Smooth muscle cell (in vitro differentiated cells): ENCODE results near the gene MARK1. TPM values are rescaled to one million over a fixed set of nuclear protein-coding genes. Genes with fewer than 3 reads are reported as not detected.

Experiments
- DNase-seq: peaks from one replicate; lab custom pipeline; 2025; ENCODE audit not compliant: unreplicated experiment; lab: John Stamatoyannopoulos, UW
- H2AFZ ChIP-seq: fragments of 200-600 bp; sonication (generic); 2 replicates; pipeline ENCODE4 v1.6.0; 2016; ENCODE audit warnings: antibody characterized with exemption, low read depth, mild to moderate bottlenecking
- H3F3A ChIP-seq: fragments of 200-600 bp; sonication (generic); 2 replicates; pipeline ENCODE4 v1.6.0; 2017; ENCODE audit warnings: antibody characterized with exemption, low read depth
- H3K27ac ChIP-seq: fragments of 200-600 bp; sonication (generic); 2 replicates; pipeline ENCODE4 v1.5.1; 2016; ENCODE audit warnings: low read depth, mild to moderate bottlenecking
- H3K27me3 ChIP-seq: fragments of 200-600 bp; sonication (generic); 2 replicates; pipeline ENCODE4 v1.6.1; 2016; ENCODE audit warnings: low read depth, mild to moderate bottlenecking
- H3K36me3 ChIP-seq: fragments of 200-600 bp; sonication (generic); 2 replicates; pipeline ENCODE4 v1.5.1; 2016; ENCODE audit warnings: low read depth
- H3K4me1 ChIP-seq: fragments of 200-600 bp; sonication (generic); 2 replicates; pipeline ENCODE4 v1.5.1; 2016; ENCODE audit warnings: low read depth
- H3K4me2 ChIP-seq: fragments of 200-600 bp; sonication (generic); 2 replicates; pipeline ENCODE4 v1.6.0; 2016; ENCODE audit warnings: mild to moderate bottlenecking
- H3K4me3 ChIP-seq: fragments of 200-600 bp; sonication (generic); 2 replicates; pipeline ENCODE4 v1.5.1; 2016; ENCODE audit warnings: mild to moderate bottlenecking
- H3K79me2 ChIP-seq: fragments of 200-600 bp; sonication (generic); 2 replicates; pipeline ENCODE4 v1.6.0; 2016; ENCODE audit warnings: low read depth, mild to moderate bottlenecking
- H3K9ac ChIP-seq: fragments of 200-600 bp; sonication (generic); 2 replicates; pipeline ENCODE4 v1.6.0; 2016; ENCODE audit warnings: low read depth
- H3K9me3 ChIP-seq: fragments of 200-600 bp; sonication (generic); replicated peaks from 2 replicates; pipeline ENCODE4 v1.5.1; 2016; ENCODE audit warnings: low read depth
- H4K20me1 ChIP-seq: fragments of 200-600 bp; sonication (generic); 2 replicates; pipeline ENCODE4 v1.6.0; 2016; ENCODE audit warnings: low read depth
- CTCF ChIP-seq: fragments of 200-600 bp; sonication (generic); IDR thresholded peaks from 2 replicates; pipeline ENCODE4 v1.5.1; 2017; ENCODE audit warnings: borderline replicate concordance, mild to moderate bottlenecking, antibody characterized with exemption; ENCODE audit not compliant: insufficient read depth, poor library complexity, severe bottlenecking
- WGBS: methylation state at CpG from one replicate; pipeline ENCODE4 v1.1.7; 2016; ENCODE audit warnings: low lambda C conversion rate; 5-methylcytosine and 5-hydroxymethylcytosine counted together
- polyA plus RNA-seq: library from polyadenylated mRNA; unstranded; fragments of >200 nt; fragmentation: Nextera tagmentation; extraction: Ambion mirVana; gene quantifications from 2 replicates; pipeline ENCODE4 v1.2.1, GENCODE V29; 2016
- total RNA-seq: library from RNA; depleted of rRNA; stranded (reverse); fragments of >200 nt; gene quantifications from 2 replicates; pipeline ENCODE4 v1.2.3, GENCODE V29; 2014

Gene MARK1
- total and polyA plus RNA-seq, 2 experiments from 2014 or later, result 4.4 to 5.5 TPM

DNA sequence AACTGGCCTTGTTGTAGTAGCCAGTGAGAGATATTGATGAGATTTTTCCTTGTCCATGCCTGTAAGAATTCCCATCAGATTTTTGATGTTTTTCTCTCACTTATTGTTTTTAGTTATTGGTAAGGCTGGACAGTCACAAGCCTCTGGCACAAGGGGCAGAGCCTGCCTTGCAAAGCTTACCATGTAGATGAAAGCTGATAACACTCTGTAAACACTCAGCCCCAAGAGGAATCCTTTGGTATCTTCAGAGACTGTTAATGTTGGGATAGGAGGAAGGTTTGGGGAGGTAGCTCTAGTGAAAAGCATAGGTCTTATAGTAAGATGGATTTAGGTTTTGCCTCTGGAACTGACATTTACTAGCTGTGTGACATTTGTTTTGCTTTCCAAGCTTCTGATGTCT, 37.7 kb downstream of the MARK1 start:
- H3K4me2 ChIP-seq, result no peak overlapping the region
- H4K20me1 ChIP-seq, result no peaks in the 10 kb centered on the region
- H3K27me3 ChIP-seq, result no peaks in the 10 kb centered on the region
- H3K4me1 ChIP-seq, result peaks cover 9% of the 10 kb centered on the region
- H3K9ac ChIP-seq, result no peak overlapping the region
- no peaks in the 10 kb centered on the region for H3F3A ChIP-seq
- no peaks in the 10 kb centered on the region for H3K9me3 ChIP-seq
- no peaks in the 10 kb centered on the region for H3K36me3 ChIP-seq
- H2AFZ ChIP-seq, result no peak overlapping the region
- H3K79me2 ChIP-seq, result peaks cover 39% of the 10 kb centered on the region
- H3K4me3 ChIP-seq, result no peak overlapping the region
- H3K27ac ChIP-seq, result no peak overlapping the region
- DNase-seq, result no peak
- TF ChIP-seq CTCF, result no peak

GRCh38 chr1:220566869-220567268, 38.9 kb downstream of the MARK1 start:
- Histone ChIP-seq H3K27me3 (no peaks in the 10 kb centered on the region), H3K9ac (no peak overlapping the region), H3K79me2 (peaks cover 35% of the 10 kb centered on the region), H3F3A (no peaks in the 10 kb centered on the region), H3K9me3 (no peaks in the 10 kb centered on the region), H3K4me3 (no peak overlapping the region), H2AFZ (no peak overlapping the region), H4K20me1 (no peaks in the 10 kb centered on the region), H3K36me3 (no peaks in the 10 kb centered on the region), H3K27ac (no peak overlapping the region), H3K4me2 (no peak overlapping the region), H3K4me1 (peaks cover 9% of the 10 kb centered on the region)
- DNase-seq, result no peak
- WGBS, result 87% methylated on average over 1 of the region's 1 CpG
- no peak for TF ChIP-seq CTCF

DNA sequence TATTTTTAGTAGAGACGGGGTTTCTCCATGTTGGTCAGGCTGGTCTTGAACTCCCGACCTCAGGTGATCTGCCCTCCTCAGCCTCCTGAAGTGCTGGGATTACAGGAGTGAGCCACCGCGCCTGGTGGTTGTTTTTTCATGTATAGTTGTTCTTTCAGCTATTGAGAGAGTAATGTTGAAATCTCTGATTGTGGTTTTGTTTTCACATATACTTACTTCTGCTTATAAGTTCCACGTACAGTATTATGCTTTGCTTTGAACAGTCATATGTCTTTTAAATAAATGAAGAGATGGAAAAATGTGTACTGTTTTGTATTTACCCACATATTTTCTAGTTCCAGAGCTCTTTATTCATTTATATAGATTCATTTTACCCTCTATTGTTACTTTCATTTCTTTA, 44.5 kb downstream of the MARK1 start:
- Histone ChIP-seq H3K36me3 (no peaks in the 10 kb centered on the region), H3K9ac (no peak overlapping the region), H3K4me1 (no peaks in the 10 kb centered on the region), H3K9me3 (peaks cover 11% of the 10 kb centered on the region), H3K4me3 (no peak overlapping the region), H4K20me1 (no peaks in the 10 kb centered on the region), H3F3A (no peaks in the 10 kb centered on the region), H3K79me2 (peaks cover 36% of the 10 kb centered on the region), H3K27me3 (no peaks in the 10 kb centered on the region), H2AFZ (no peak overlapping the region), H3K4me2 (no peak overlapping the region), H3K27ac (no peak overlapping the region)
- WGBS, result 99% methylated on average over 5 of the region's 5 CpGs
- no peak for DNase-seq
- TF ChIP-seq CTCF, result no peak

DNA sequence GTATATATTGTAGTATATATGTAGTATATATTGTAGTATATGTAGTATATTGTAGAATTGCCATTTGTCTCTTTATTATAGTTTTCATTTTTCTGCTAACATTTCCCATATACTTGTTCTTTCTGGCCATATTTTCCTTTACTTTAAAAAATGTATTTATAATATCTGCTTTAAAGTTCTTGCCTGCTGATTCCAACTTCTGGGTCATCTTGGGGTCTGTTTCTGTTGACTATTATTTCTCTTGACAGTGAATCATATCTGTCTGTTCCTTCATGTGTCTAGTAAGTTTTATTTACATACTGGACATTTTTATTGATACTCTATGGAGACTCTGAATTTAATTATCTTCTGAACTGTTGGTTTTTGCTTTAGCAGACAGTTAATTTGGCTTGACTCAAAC, 45.9 kb downstream of the MARK1 start:
- Histone ChIP-seq H3K9me3 (peaks cover 11% of the 10 kb centered on the region), H3F3A (no peaks in the 10 kb centered on the region), H3K27ac (no peak overlapping the region), H3K4me3 (no peak overlapping the region), H4K20me1 (no peaks in the 10 kb centered on the region), H3K36me3 (no peaks in the 10 kb centered on the region), H3K4me2 (no peak overlapping the region), H2AFZ (no peak overlapping the region), H3K79me2 (peaks cover 30% of the 10 kb centered on the region), H3K4me1 (no peaks in the 10 kb centered on the region), H3K9ac (no peak overlapping the region), H3K27me3 (no peaks in the 10 kb centered on the region)
- no peak for DNase-seq
- no peak for TF ChIP-seq CTCF
